Spleen (tissue), 11 donors: ENCODE measurements around the gene RNH1. TPM values are rescaled to one million over a fixed set of nuclear protein-coding genes. Genes with fewer than 3 reads are reported as not detected.

Source experiments
- DNase-seq: peaks from one replicate; pipeline ENCODE4 v3.0.0-alpha.2; 2020
- H3K27ac ChIP-seq, 8 donors: fragments of 200-600 bp; sonication (generic) in 7 of 8; 1 replicate in 4 of 8; 2 replicates in 4 of 8; pipeline versions ENCODE4 v1.5.0 to v1.8.0; 2016 to 2021; ENCODE audit warnings: inconsistent platforms in 4 of 8, mild to moderate bottlenecking in 4 of 8, moderate library complexity in 1 of 8
- H3K27me3 ChIP-seq, 7 donors: fragments of 200-600 bp; sonication (generic) in 6 of 7; replicated peaks in 1 of 7; 1 replicate in 4 of 7; 2 replicates in 3 of 7; pipeline versions ENCODE4 v1.5.0 to v1.8.0; 2016 to 2021; ENCODE audit warnings: inconsistent platforms in 3 of 7, mild to moderate bottlenecking in 1 of 7
- H3K36me3 ChIP-seq, 6 donors: fragments of 200-600 bp; sonication (generic) in 5 of 6; 1 replicate in 4 of 6; 2 replicates in 2 of 6; pipeline versions ENCODE4 v1.5.0 to v1.8.0; 2016 to 2021; ENCODE audit warnings: inconsistent platforms in 2 of 6
- H3K4me1 ChIP-seq, 6 donors: fragments of 200-600 bp; sonication (generic) in 5 of 6; 1 replicate in 3 of 6; 2 replicates in 3 of 6; pipeline versions ENCODE4 v1.5.0 to v1.8.0; 2016 to 2021; ENCODE audit warnings: inconsistent platforms in 3 of 6
- H3K4me3 ChIP-seq, 8 donors: fragments of 200-600 bp; sonication (generic) in 7 of 8; 1 replicate in 4 of 8; 2 replicates in 4 of 8; pipeline versions ENCODE4 v1.5.0 to v1.8.0; 2016 to 2021; ENCODE audit warnings: inconsistent platforms in 4 of 8, mild to moderate bottlenecking in 4 of 8, moderate library complexity in 2 of 8
- H3K9me3 ChIP-seq, 8 donors: fragments of 200-600 bp; sonication (generic) in 7 of 8; 1 replicate in 4 of 8; 2 replicates in 4 of 8; pipeline versions ENCODE4 v1.5.0 to v1.8.0; 2016 to 2021; ENCODE audit warnings: inconsistent platforms in 4 of 8
- CTCF ChIP-seq, 11 experiments: fragments of 200-600 bp in 7 of 11; fragments of 450-650 bp in 4 of 11; sonication (generic) in 4 of 11; IDR thresholded peaks in 8 of 11; conservative IDR thresholded peaks in 3 of 11; 1 replicate in 7 of 11; 2 replicates in 4 of 11; pipeline versions ENCODE4 v1.4.0 to v1.8.0; 2016 to 2021; ENCODE audit warnings: antibody characterized with exemption in 11 of 11, inconsistent platforms in 4 of 11, mild to moderate bottlenecking in 1 of 11
- POLR2A ChIP-seq, 3 donors: fragments of 450-650 bp; IDR thresholded peaks; one replicate each; pipeline ENCODE4 v1.5.1; 2017; ENCODE audit warnings: antibody characterized with exemption in 3 of 3, mild to moderate bottlenecking in 1 of 3
- POLR2AphosphoS5 ChIP-seq, 3 donors: sonication (generic); formaldehyde crosslinking; IDR thresholded peaks; one replicate each; pipeline ENCODE4 v1.5.1; 2017; ENCODE audit warnings: antibody characterized with exemption in 3 of 3
- WGBS, 5 donors: extraction: QIAGEN DNeasy Blood & Tissue Kit in 3 of 5; methylation state at CpG; one replicate each; pipeline versions ENCODE4 v1.1.5 to v1.1.7; 2013 to 2018; 5-methylcytosine and 5-hydroxymethylcytosine counted together
- intact Hi-C: fragments of 100-400 bp; cut with DNase I; formaldehyde crosslinking; loops from one replicate; pipeline ENCODE4 v1.15.0; 2023; ENCODE audit warnings: low total_unique reads
- polyA plus RNA-seq, 3 donors: library from polyadenylated mRNA; stranded (reverse); fragments of 200-250 nt; gene quantifications; one replicate each; pipeline ENCODE4 v1.2.1, GENCODE V29; 2013
- total RNA-seq, 7 donors: library from RNA; depleted of rRNA in 3 of 7; stranded (reverse); fragments of >200 nt in 3 of 7; fragmentation: NEBNext Ultra II Directional in 4 of 7; extraction: Animal tissue kit (Norgen Biotek cat#: 25700) in 4 of 7; gene quantifications; one replicate each; pipeline versions ENCODE4 v1.1.0 to v1.2.1, GENCODE V29; 2016 to 2021
- donor health status: healthy with polysubstance abuse.
- donor health status: DM: no; HTN: no; CAD: no; lungs with moderate emphysema.
- donor health status: DM: no; HTN: no; CAD: no.
- donor health status: Bipolar disorder and iron deficiency.
- donor health status: healthy.
- donor health status: DM: no; HTN: no; CAD: no.
- donor health status: DM: yes; HTN: yes; CAD: no.

Gene RNH1
- total and polyA plus RNA-seq, 10 donors, result 72.8 to 159 (median 145) TPM

- H3K27ac ChIP-seq, result peak overlapping the region in 2 of 8 donors; percentile 51 to 53
- 42 to 55% (median 46%) methylated on average over 23 of the region's 23 CpGs for WGBS, 5 donors
- no peaks in the 10 kb centered on the region for H3K27me3 ChIP-seq
- H3K4me1 ChIP-seq, result peaks cover 9 to 43% (median 26%) of the 10 kb centered on the region in 6 donors
- H3K36me3 ChIP-seq, result peaks cover 0 to 61% (median 21%) of the 10 kb centered on the region in 6 donors
- TF ChIP-seq POLR2AphosphoS5 (IDR thresholded peaks at IDR 0.05) (peak in 2 of 3 donors; percentile 4 to 13), POLR2A (IDR thresholded peaks at IDR 0.05) (no peak)
- H3K9me3 ChIP-seq, result no peaks in the 10 kb centered on the region
- peak; percentile 71 for DNase-seq
- no peak overlapping the region for H3K4me3 ChIP-seq
- intact Hi-C loops, result no loop called here
These were observed 49.8 kb downstream of the RNH1 start for GRCh38 chr11:457111-457760.

DNA sequence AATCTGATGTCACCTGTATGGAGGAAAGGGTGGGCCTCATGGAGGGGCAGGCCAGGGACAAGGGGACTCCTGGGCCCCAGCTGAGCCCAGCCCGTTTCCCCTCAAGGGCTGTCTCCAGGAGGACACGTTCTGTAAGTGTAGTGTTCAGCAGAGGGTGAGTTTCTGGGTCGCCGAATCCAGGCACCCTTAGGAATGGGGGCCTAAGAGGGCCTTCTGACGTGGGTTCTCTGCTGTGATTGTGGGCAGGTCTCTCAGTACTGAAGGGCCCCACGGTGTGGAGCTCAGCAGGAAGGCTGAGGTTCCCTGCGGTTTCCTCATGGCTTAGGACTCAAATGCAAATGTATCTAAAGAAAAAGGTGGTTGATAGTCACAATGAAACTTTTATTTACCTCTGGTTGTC, 50.5 kb downstream of the RNH1 start:
- H3K27ac ChIP-seq, result peak overlapping the region in 3 of 8 donors; percentile 41 to 53 (median 51)

DNA sequence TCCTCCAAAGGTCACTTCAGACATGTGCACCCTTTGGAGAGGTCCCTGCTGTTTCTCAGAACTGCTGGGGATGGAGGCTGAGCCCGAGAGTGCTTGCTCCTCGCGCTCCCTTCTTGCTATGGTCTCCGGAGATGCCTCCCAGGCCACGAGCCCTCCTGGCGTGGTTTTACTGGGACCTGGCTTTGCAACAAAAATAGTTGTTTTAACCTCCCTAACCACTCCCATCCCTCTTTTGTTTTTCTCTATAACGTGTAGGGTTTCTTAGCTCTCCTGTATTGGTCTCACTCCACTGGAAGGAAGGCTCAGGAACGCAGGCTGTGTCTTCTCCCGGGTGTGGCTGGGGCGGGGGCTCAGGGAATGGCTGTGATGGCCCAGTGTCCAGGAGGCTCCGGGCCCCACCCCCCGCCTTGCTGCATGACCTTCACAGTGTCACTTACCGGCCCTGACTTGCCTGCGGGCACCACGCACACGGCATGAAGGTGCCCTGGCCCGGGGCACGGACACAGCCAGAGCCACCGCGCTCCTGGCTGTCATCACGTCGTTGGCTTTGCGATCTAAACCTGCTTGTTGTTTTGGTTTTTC, 51.4 kb downstream of the RNH1 start:
- intact Hi-C loops, result no loop called here

More for the DNA sequence above, 50.5 kb downstream of the RNH1 start:
- H3K36me3 ChIP-seq, result peaks cover 0 to 56% (median 21%) of the 10 kb centered on the region in 6 donors
- peak; percentile 61 for DNase-seq
- intact Hi-C loops, result no loop called here
- no peak overlapping the region for H3K4me3 ChIP-seq
- WGBS, 5 donors, result 26 to 48% (median 34%) methylated on average over 7 of the region's 7 CpGs
- TF ChIP-seq CTCF (IDR thresholded peaks at IDR 0.05 in 8 of 11, conservative IDR thresholded peaks at IDR 0.05 in 3 of 11) (no peak), POLR2AphosphoS5 (IDR thresholded peaks at IDR 0.05) (no peak), POLR2A (IDR thresholded peaks at IDR 0.05) (no peak)
- H3K9me3 ChIP-seq, result no peaks in the 10 kb centered on the region
- no peaks in the 10 kb centered on the region for H3K27me3 ChIP-seq
- peaks cover 17 to 50% (median 32%) of the 10 kb centered on the region in 6 donors for H3K4me1 ChIP-seq

More for the DNA sequence above, 51.4 kb downstream of the RNH1 start:
- TF ChIP-seq POLR2AphosphoS5 (IDR thresholded peaks at IDR 0.05) (no peak), POLR2A (IDR thresholded peaks at IDR 0.05) (no peak), CTCF (IDR thresholded peaks at IDR 0.05 in 8 of 11, conservative IDR thresholded peaks at IDR 0.05 in 3 of 11) (no peak)
- peaks cover 0 to 47% (median 19%) of the 10 kb centered on the region in 6 donors for H3K36me3 ChIP-seq
- 82 to 90% (median 87%) methylated on average over 23 of the region's 23 CpGs for WGBS, 5 donors
- peaks cover 22 to 59% (median 40%) of the 10 kb centered on the region in 6 donors for H3K4me1 ChIP-seq
- H3K27me3 ChIP-seq, result no peaks in the 10 kb centered on the region
- no peaks in the 10 kb centered on the region for H3K9me3 ChIP-seq
- peak overlapping the region in 1 of 8 donors; percentile 27 for H3K27ac ChIP-seq
- no peak overlapping the region for H3K4me3 ChIP-seq
- no peak for DNase-seq
